DMS 273 (cell line): ENCODE results near the gene STAT5B.
"Not testable (repeated sequence)": the region's sequence is repeated elsewhere in the genome, so short reads cannot be mapped to it uniquely, and the experiment has no call there.

Experiments used
- DNase-seq: peaks from one replicate; lab custom pipeline; 2025; ENCODE audit not compliant: unreplicated experiment; lab: John Stamatoyannopoulos, UW

The STAT5B gene

GRCh38 chr17:42276359-42276608, at the start of gene STAT5B:
STAT5B (minus strand) TSS chr17:42276391; CDS start chr17:42232127, 44,264 bp downstream.
- DNase-seq: peak; percentile 89

GRCh38 chr17:42325026-42325425, 48.8 kb upstream of the STAT5B start:
- no peak for DNase-seq

GRCh38 chr17:42323268-42323773, 47.1 kb upstream of the STAT5B start:
- no peak for DNase-seq

- DNase-seq: peak; percentile 97
These were observed 46.4 kb upstream of the STAT5B start for GRCh38 chr17:42322382-42323267.

GRCh38 chr17:42321555-42321954, 45.4 kb upstream of the STAT5B start:
- DNase-seq: peak; percentile 92

GRCh38 chr17:42317967-42318366, 41.8 kb upstream of the STAT5B start:
- not testable (repeated sequence) for DNase-seq

GRCh38 chr17:42317266-42317845, 41.2 kb upstream of the STAT5B start:
- peak; percentile 85 for DNase-seq

GRCh38 chr17:42316755-42317154, 40.6 kb upstream of the STAT5B start:
- DNase-seq: no peak

- no peak for DNase-seq
These were observed 39.4 kb upstream of the STAT5B start for GRCh38 chr17:42315402-42316156.

- DNase-seq: no peak
These were observed 37.8 kb upstream of the STAT5B start for GRCh38 chr17:42313773-42314566.

- no peak for DNase-seq
These were observed 37.2 kb upstream of the STAT5B start for GRCh38 chr17:42313389-42313772.

- DNase-seq: peak; percentile 97
These were observed 36.3 kb upstream of the STAT5B start for GRCh38 chr17:42312285-42313130.

- DNase-seq: no peak
These were observed 35.8 kb upstream of the STAT5B start for GRCh38 chr17:42312035-42312284.

GRCh38 chr17:42311240-42312034, 35.2 kb upstream of the STAT5B start:
- no peak for DNase-seq

GRCh38 chr17:42310787-42311215, 34.6 kb upstream of the STAT5B start:
- DNase-seq: no peak

GRCh38 chr17:42309986-42310786, 34.0 kb upstream of the STAT5B start:
- DNase-seq: no peak

- DNase-seq: no peak
These were observed 33.0 kb upstream of the STAT5B start for GRCh38 chr17:42309142-42309541.

- no peak for DNase-seq
These were observed 32.3 kb upstream of the STAT5B start for GRCh38 chr17:42308446-42308845.
